GM12878 (cell line): Measurements from ENCODE around the gene MDK. TPM values are rescaled to one million over a fixed set of nuclear protein-coding genes. Genes with fewer than 3 reads are reported as not detected.

Experiments used
- ATAC-seq: fragments of 200-7000 bp; cut with Tn5 transposase; 3 replicates; pipeline ENCODE4 v1.9.1; 2020; ENCODE audit warnings: mild to moderate bottlenecking, moderate library complexity
- BruUV-seq: library from RNA; stranded (reverse); fragments of 400-500 nt; replicated peaks from 2 replicates; lab custom pipeline; 2021; lab: Mats Ljungman, UMichigan
- CTCF ChIA-PET: fragments of 300-600 bp; sonication (Branson Sonifier 250); formaldehyde crosslinking; extraction: SDS; loops from one replicate; lab custom pipeline; 2021; ENCODE audit warnings: inconsistent platforms; lab: Yijun Ruan, JAX
- POLR2A ChIA-PET: fragments of 350-600 bp; formaldehyde crosslinking; extraction: SDS; loops from one replicate; lab custom pipeline; 2021; ENCODE audit warnings: inconsistent platforms; lab: Charles Lee
- RAD21 ChIA-PET: fragments of 300-600 bp; sonication (Branson Sonifier 250); formaldehyde crosslinking; loops from one replicate; lab custom pipeline; 2023; ENCODE audit warnings: antibody characterized with exemption; ENCODE audit not compliant: unreplicated experiment; lab: Charles Lee
- SMC1A ChIA-PET: fragments of 300-600 bp; sonication (Branson Sonifier 250); formaldehyde crosslinking; loops from one replicate; lab custom pipeline; 2023; ENCODE audit not compliant: unreplicated experiment, uncharacterized antibody; lab: Charles Lee
- DNase-seq: peaks from one replicate; pipeline ENCODE4 v3.0.0-alpha.2; 2011; ENCODE audit warnings: low read depth, low spot score
- FAIRE-seq: peaks from 3 replicates; lab custom pipeline; 2011; peaks lifted over from hg19 to GRCh38; lab: Jason Lieb, UNC
- H2AFZ ChIP-seq: 2 replicates; pipeline ENCODE4 v1.6.0; 2011; ENCODE audit warnings: low read depth, low read length, control low read depth; ENCODE audit not compliant: control insufficient read depth
- H3K27ac ChIP-seq: 2 replicates; pipeline ENCODE4 v1.5.1; 2011; ENCODE audit warnings: control low read depth; ENCODE audit not compliant: control insufficient read depth, insufficient read depth
- H3K27me3 ChIP-seq, 2 experiments: replicated peaks in 1 of 2; 2 replicates each; pipeline versions ENCODE4 v1.6.0 to v1.6.1; 2011; ENCODE audit warnings: low read length in 1 of 2; ENCODE audit not compliant: control insufficient read depth in 2 of 2, insufficient read depth in 2 of 2
- H3K36me3 ChIP-seq, 2 experiments: 2 replicates each; pipeline ENCODE4 v1.5.1; 2011; ENCODE audit warnings: low read length in 1 of 2; ENCODE audit not compliant: control insufficient read depth in 2 of 2, insufficient read depth in 2 of 2
- H3K4me1 ChIP-seq: 2 replicates; pipeline ENCODE4 v1.6.1; 2011; ENCODE audit warnings: mild to moderate bottlenecking, low read length, moderate library complexity, mixed read lengths; ENCODE audit not compliant: control insufficient read depth, insufficient read depth
- H3K4me2 ChIP-seq: 2 replicates; pipeline ENCODE4 v1.6.0; 2011; ENCODE audit warnings: control low read depth; ENCODE audit not compliant: control insufficient read depth, insufficient read depth
- H3K4me3 ChIP-seq: fragments of 200-600 bp; sonication (generic); 2 replicates; pipeline ENCODE4 v1.5.1; 2016
- H3K79me2 ChIP-seq: 2 replicates; pipeline ENCODE4 v1.6.0; 2011; ENCODE audit warnings: low read length; ENCODE audit not compliant: control insufficient read depth, insufficient read depth
- H3K9ac ChIP-seq: 2 replicates; pipeline ENCODE4 v1.8.0; 2011; ENCODE audit warnings: low read length, control low read depth, mixed read lengths; ENCODE audit not compliant: control insufficient read depth, insufficient read depth
- H3K9me3 ChIP-seq: replicated peaks from 3 replicates; pipeline ENCODE4 v1.5.1; 2011; ENCODE audit warnings: mild to moderate bottlenecking, low read length; ENCODE audit not compliant: control insufficient read depth, insufficient read depth
- H4K20me1 ChIP-seq: 2 replicates; pipeline ENCODE4 v1.6.0; 2011; ENCODE audit not compliant: control insufficient read depth, insufficient read depth
- ATF2 ChIP-seq: IDR thresholded peaks from 2 replicates; pipeline ENCODE4 v1.6.1; 2012; ENCODE audit warnings: low read length, inconsistent platforms
- JUND ChIP-seq: IDR thresholded peaks from 2 replicates; pipeline ENCODE4 v1.6.1; 2012; ENCODE audit warnings: low read depth, mild to moderate bottlenecking, low read length, improper control_type of control experiment, moderate library complexity
- RELB ChIP-seq: fragments of 450-650 bp; IDR thresholded peaks from 2 replicates; pipeline ENCODE4 v1.6.1; 2017; ENCODE audit warnings: low read depth, mild to moderate bottlenecking, moderate library complexity
- ZBED1 ChIP-seq: IDR thresholded peaks from 2 replicates; pipeline ENCODE4 v1.6.1; 2016; ENCODE audit warnings: borderline replicate concordance
- WGBS: methylation state at CpG from one replicate; pipeline ENCODE4 v1.1.6; 2016; ENCODE audit warnings: low lambda C conversion rate; ENCODE audit not compliant: insufficient replicate concordance, insufficient coverage; ENCODE audit errors: missing lambda C conversion rate; 5-methylcytosine and 5-hydroxymethylcytosine counted together
- in situ Hi-C: fragments of 300-500 bp; cut with MboI; formaldehyde crosslinking; loops from 9 replicates; pipeline ENCODE4 v1.14.3; 2018; ENCODE audit warnings: mixed read lengths
- intact Hi-C: fragments of 100-400 bp; cut with micrococcal nuclease; formaldehyde crosslinking; loops from one replicate; pipeline ENCODE4 v1.14.2; 2022; ENCODE audit not compliant: unreplicated experiment
- polyA plus RNA-seq, 11 experiments: library from polyadenylated mRNA; depleted of rRNA in 4 of 11; unstranded in 6 of 11; stranded (reverse) in 5 of 11; fragments of >200 nt; fragmentation: Nextera tagmentation in 4 of 11; fragmentation: Illumina TruSeq in 1 of 11; extraction: Ambion mirVana in 4 of 11; extraction: Trizol in 1 of 11; gene quantifications; 1 replicate in 1 of 11; 2 replicates in 10 of 11; pipeline versions ENCODE4 v1.2.1 to v1.2.3, GENCODE V29; 2011 to 2016; ENCODE audit warnings: inconsistent platforms in 2 of 11, missing spikeins in 2 of 11, low read depth in 1 of 11
- total RNA-seq, 4 experiments: library from RNA; depleted of rRNA in 3 of 4; stranded (reverse); fragments of >200 nt in 3 of 4; fragmentation: Illumina TruSeq in 1 of 4; extraction: Trizol in 1 of 4; gene quantifications; 2 replicates each; pipeline versions ENCODE4 v1.2.1 to v1.2.3, GENCODE V29; 2013 to 2021

The MDK gene
- total and polyA plus RNA-seq, 10 of the 15 experiments (the other 5 are each of a cell fraction or from before 2014, with no cell fraction given): 0.77 to 17.8 (median 9.9) TPM

GRCh38 chr11:46342239-46342638, 39.2 kb upstream of the MDK start (continued):
- TF ChIP-seq ZBED1 (no peak), RELB (no peak)

GRCh38 chr11:46343520-46343919, 37.9 kb upstream of the MDK start:
- WGBS: 76% methylated on average over 3 of the region's 3 CpGs
- DNase-seq: no peak
- ChIA-PET POLR2A (interaction anchor here (0.6 to 1.7 kb wide), 4 partner anchors 17 to 1233 kb away, joined by 3 to 8 read pairs (median 4); no protein-coding TSS in a partner anchor), CTCF (interaction anchor here (0.6 to 19.9 kb wide), 9 partner anchors 8 to 360 kb away, joined by 3 to 423 read pairs (median 4); no protein-coding TSS in a partner anchor), SMC1A (interaction anchor here (0.8 to 3.2 kb wide), 4 partner anchors 18 to 379 kb away, joined by 3 to 11 read pairs (median 4); no protein-coding TSS in a partner anchor), RAD21 (interaction anchor here (0.6 to 3.8 kb wide), 4 partner anchors 18 to 104 kb away, joined by 3 to 24 read pairs (median 8); no protein-coding TSS in a partner anchor)
- Histone ChIP-seq H3K9ac (no peak overlapping the region), H3K4me2 (no peak overlapping the region), H2AFZ (no peak overlapping the region), H3K27me3 (no peaks in the 10 kb centered on the region; a peak in 2 of 4 replicates), H4K20me1 (no peaks in the 10 kb centered on the region), H3K36me3 (no peaks in the 10 kb centered on the region), H3K4me1 (peaks cover 19% of the 10 kb centered on the region), H3K4me3 (no peak overlapping the region), H3K9me3 (no peaks in the 10 kb centered on the region), H3K27ac (no peak overlapping the region), H3K79me2 (peaks cover 13% of the 10 kb centered on the region)
- BruUV-seq: no TSS peak
- TF ChIP-seq JUND: no peak
- no peak for TF ChIP-seq ATF2
- in situ Hi-C loops (no loop called here), intact Hi-C loops (loop anchor here (10.0 kb wide), 1 partner anchor 219 kb away; the partner anchor contains the start of gene PHF21A)
- FAIRE-seq: no peak
- ATAC-seq: no peak
